MV-4-11 (cell line): ENCODE data around the gene REXO1.
A peak's percentile ranks its signal among the peaks of the same experiment; 100 is the strongest.

Experiments
- DNase-seq: peaks from one replicate; lab custom pipeline; 2025; lab: John Stamatoyannopoulos, UW

REXO1 gene

GRCh38 chr19:1860821-1861598 lies 12.7 kb upstream of the REXO1 start:
- no peak for DNase-seq

- peak; percentile 31 for DNase-seq
Measured at GRCh38 chr19:1860042-1860775, 11.9 kb upstream of the REXO1 start.

- no peak for DNase-seq
Measured at GRCh38 chr19:1859331-1859781, 11.1 kb upstream of the REXO1 start.

GRCh38 chr19:1858412-1859081 lies 10.3 kb upstream of the REXO1 start:
- DNase-seq: no peak

GRCh38 chr19:1857648-1858326 lies 9.5 kb upstream of the REXO1 start:
- DNase-seq: peak; percentile 70

GRCh38 chr19:1856698-1857603 lies 8.7 kb upstream of the REXO1 start:
- peak; percentile 95 for DNase-seq

- no peak for DNase-seq
Measured at GRCh38 chr19:1856345-1856697, 8.0 kb upstream of the REXO1 start.

- peak; percentile 68 for DNase-seq
Measured at GRCh38 chr19:1855828-1856255, 7.6 kb upstream of the REXO1 start.

GRCh38 chr19:1855040-1855827 lies 7.0 kb upstream of the REXO1 start:
- peak; percentile 98 for DNase-seq

GRCh38 chr19:1854542-1855039 lies 6.3 kb upstream of the REXO1 start:
- DNase-seq: peak; percentile 85

- no peak for DNase-seq
Measured at GRCh38 chr19:1854039-1854541, 5.8 kb upstream of the REXO1 start.

GRCh38 chr19:1853295-1854038 lies 5.2 kb upstream of the REXO1 start:
- peak; percentile 94 for DNase-seq

- no peak for DNase-seq
Measured at GRCh38 chr19:1852581-1853128, 4.4 kb upstream of the REXO1 start.

- DNase-seq: no peak
Measured at GRCh38 chr19:1851654-1852580, 3.6 kb upstream of the REXO1 start.

GRCh38 chr19:1850809-1851653 lies 2.7 kb upstream of the REXO1 start:
- DNase-seq: no peak

- DNase-seq: no peak
Measured at GRCh38 chr19:1849886-1850398, 1.7 kb upstream of the REXO1 start.

- DNase-seq: no peak
Measured at GRCh38 chr19:1849132-1849474, 820 bp upstream of the REXO1 start.
